Fibroblast of the conjunctiva (primary cell): ENCODE data around the gene FAM43A.

Experiments used
- DNase-seq: peaks from one replicate; pipeline ENCODE4 v3.0.0-alpha.2; 2010; ENCODE audit warnings: low read depth

FAM43A gene, protein sequence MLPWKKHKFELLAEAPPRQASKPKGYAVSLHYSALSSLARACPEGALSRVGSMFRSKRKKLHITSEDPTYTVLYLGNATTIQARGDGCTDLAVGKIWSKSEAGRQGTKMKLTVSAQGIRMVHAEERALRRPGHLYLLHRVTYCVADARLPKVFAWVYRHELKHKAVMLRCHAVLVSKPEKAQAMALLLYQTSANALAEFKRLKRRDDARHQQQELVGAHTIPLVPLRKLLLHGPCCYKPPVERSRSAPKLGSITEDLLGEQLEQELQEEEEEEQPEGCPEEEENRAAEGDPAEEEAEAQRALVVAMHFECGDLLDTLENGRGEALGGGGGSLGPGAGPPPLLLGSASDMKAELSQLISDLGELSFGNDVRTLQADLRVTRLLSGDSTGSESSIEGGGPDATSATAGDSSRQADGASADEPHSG

DNA sequence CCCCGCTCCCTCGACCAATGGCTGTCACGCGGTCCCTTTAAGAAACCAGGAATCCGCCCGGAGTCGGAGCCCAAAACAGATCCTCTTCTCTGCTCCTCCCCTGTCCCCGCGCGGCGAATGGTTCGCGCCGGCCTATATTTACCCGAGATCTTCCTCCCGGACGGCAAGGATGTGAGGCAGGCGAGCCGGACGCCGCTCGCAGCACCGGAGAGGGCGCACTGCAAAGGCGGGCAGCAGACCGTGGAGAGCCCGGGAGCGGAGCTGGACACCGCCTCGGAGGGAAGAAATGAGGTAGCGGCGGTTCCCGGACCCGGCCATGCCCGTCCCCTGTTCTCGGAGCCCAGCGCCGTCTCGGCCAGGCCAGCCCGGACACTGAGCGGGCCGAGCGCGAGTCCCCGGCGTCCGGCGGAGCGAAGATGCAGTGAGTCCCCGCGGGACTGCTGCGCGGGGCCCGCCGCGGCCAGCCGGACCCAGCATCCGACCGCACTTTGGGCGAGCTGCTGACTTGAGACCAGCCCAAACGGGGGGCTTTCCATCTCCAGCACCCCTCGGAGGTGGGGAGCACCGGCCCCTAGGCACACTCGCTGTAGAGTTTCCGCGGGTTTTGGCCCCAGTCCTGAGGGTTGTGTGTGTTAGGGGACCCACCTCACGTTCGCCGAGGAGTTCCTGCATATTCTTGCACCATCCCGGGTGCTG is at the start of gene FAM43A:
Gene FAM43A, plus strand, starts transcription at position 166 of the 696 bp plus-strand sequence. CDS start 944 bp downstream, outside the sequence.
- peak; percentile 90 for DNase-seq

DNA sequence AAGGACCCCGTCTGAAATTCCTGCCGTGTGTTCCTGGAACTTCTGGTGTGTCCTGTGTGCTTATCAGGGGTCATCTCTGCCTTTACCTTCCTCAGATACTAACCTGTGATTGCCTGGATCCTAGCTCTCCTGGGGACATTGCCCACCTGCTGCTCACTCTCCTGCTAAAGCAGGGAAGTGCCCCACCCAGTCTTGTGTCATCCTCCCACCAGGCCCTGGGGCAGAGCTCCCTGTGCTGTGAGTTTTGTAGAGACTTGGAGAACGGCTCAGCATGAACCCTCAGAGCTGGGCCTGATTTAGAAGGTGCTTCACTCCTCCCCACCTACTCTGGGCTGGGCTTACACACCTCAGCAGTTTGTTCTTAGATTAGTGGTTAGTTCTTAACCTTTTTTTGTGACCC is 48.6 kb upstream of the FAM43A start:
- no peak for DNase-seq

DNA sequence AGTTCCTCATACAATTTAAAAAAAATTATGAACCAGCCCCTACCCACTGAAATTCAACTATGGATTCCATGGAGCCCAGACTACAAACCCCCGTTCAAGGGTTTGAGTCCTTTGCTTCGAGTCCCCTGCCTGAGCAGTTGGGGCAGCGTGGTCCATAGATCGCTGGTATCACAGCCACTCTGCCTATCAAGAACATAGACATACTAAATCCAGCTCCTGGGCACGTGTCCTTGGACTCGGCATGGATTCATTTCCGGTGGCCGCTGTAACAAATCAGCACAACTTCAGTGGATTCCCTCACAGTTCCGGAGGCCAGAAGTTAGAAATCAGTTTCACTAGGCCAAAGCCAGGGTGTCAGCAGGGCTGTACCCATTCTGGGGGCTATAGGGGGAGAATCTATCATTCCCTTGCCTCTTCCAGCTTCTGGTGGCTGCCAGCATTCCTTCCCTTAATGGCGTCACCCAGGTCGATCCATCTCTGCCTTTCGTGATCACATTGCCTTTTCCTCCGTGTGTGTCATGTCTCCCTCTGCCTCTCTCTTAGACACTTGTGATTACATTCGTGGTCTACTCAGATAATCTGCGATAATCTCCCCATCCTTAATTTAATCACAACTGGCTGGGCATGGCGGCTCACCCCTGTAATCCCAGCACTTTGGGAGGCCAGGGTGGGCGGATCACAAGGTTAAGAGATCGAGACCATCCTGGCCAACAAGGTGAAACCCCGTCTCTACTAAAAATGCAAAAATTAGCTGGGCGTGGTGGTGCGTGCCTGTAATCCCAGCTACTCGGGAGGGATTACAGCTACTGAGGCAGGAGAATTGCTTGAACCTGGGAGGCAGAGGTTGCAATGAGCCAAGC is 47.9 kb upstream of the FAM43A start:
- DNase-seq: no peak

DNA sequence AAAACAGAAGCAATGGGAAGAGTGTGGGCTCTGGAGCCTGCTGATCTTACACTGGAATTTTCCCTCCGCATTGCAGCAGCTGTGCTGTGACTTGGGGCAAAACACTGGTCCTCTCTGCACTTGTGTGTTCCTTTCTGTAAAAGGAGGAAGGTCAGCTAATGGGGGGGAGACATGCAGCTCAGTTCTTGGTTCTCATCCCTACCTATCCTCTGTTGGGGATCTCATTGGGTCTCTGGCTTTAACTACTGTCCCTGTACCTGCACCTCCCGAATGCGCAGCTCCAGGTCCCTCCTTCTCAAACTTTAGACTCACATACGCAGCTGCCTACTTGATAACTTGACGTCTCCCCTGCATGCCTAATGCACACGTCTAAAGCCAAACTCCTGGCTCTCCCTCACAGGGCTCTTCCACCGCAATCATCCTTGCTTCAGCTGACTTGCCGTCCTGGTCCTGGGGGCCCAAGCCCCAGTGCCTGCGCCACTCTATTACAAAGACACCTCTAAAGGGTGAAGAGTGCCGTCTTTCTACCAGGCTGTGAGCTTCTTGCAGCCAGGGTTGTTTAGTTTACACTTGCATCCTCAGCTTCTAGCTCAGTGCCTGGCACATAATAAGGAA is 46.6 kb upstream of the FAM43A start:
- no peak for DNase-seq

DNA sequence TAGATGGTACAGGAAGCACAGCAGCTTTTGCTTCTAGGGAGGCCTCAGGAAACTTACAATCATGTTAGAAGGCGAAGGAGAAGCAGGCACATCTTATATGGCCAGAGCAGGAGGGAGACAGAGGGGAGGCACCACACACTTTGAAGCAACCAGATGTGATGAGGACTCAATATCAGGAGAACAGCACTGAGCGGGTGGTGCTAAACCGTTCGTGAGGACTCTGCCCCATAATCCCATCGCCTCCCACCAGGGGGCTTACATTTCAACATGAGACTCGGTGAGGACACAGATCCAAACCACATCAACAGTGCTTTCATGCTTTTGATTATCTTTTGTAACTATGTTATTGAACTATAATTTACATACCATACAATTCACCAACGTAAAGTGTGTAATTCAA is 44.9 kb upstream of the FAM43A start:
- no peak for DNase-seq

DNA sequence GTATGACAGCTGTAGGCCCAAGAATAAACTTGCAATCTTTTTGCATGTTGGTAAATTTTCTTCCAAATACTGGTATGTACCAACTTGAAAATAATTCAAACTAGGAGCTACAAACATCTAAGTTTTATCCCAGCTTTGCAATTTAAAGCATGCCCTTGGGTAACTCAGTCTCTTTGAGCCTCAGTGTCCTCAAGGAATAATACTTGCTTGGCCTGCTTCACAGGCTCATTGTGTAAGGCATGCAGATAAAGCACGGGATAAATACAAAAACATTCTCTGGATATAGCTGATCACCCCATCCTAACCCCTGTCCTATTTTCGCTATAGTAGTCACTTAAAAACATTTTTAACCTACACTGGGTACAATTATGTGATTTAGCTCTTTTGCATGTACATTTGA is 42.9 kb upstream of the FAM43A start:
- DNase-seq: no peak

DNA sequence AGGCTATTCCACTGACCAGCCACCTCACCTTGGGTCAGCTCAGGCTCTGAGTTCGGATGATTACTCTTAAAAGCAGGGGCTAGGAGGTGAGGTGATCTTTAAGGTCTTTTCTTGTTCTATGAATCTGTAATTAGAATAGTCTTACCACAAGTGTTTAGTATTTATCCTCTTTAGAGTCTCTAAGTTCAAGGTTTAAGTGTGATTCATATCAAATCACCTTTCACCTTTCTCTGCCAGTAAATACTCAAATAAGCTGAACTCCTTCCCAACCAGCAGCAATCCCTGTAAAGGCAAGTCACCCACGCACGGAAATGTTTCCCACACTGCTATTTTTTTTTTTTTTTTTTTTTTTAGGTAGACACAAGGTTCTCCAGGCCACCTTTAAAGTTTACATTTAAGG is 37.9 kb upstream of the FAM43A start:
- no peak for DNase-seq

DNA sequence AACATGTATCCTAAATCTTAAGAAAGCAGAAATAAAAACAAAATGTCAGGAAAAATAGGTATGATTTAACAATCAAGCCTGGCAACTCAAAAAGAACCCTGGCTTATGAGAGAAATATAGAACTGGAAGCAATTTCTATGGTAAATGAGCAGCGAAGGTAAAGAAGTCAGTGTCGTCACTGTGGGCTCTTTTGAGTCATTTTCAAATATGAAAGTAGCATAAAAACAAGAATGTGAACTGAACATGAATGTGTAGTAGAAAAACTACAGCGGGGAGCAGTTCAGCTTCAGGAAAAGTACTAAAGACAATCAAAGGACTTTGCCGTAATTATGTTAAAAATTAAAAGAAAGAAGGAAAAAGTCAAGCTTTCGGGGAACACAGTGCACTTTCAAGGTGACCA is 31.2 kb upstream of the FAM43A start:
- no peak for DNase-seq

DNA sequence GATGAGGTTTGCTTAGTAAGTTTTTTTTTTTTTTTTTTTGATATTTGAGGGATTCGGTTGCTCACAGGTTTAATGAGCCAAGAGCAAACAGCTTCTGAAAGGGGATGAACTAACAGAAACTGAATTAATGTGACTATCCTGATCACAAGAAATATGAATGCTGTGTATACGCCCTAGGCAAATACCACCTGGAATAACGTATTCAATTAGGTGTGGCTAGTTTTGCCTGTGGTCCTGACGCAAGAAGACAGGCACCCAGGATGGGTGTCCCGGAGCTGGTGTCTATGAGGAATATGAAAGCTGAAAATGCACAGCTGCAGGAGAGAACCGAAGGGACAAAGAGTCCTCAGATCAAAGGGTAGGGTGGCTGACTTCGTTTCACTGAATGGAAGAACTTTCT is 28.2 kb upstream of the FAM43A start:
- no peak for DNase-seq

DNA sequence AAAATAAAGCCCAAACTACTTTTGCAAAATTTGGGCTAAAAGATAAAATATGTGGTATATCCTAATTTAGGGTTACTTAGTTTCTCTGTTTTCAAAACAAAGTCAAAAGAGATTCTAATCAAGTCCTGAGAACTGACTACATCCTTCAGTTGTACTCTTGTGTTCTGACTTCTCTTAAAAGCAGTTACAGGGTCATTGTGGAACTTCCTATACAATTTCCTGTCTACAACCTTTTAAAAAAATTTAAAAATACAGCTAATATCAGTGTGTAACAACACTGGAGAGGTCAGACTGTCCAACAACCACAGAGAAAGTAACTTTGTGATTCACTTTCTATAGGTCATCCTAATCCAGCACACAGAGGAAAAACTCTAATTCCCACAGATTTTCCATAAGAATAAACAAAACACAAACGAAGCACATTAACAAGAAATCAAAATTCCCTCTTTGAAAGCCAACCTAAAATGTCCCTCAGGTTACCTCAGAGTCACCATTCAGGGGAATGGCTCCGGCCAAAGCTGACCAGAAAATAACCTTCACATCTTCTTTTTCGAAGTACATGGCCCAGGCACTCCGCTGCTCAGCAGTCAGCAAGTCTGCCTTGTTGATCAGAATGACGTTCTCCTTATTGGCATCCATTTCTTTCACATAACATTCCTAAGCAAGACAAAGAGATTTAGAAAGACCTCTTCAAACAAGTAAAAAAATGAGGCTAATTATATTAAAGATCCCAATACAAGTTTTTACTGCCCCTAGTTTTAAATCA is 27.0 kb upstream of the FAM43A start:
- DNase-seq: no peak

DNA sequence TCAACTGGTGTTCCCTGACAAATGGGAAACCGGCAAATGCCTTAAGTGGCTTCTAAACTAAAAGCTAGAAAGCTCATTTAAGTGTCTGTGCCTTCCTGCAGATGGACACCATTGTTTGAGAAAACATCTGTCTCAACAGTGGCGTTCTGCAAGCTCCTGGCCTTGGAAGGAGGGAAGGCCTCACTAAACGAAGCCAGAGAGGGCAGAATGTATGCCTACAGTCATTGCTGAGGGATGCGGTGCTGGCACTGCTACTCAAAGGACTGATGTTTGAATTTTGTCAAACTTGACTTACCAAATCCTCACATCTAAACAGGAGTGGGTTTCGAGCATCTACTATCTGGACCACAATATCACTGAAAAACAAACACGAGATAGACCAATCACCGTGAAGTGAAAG is 25.9 kb upstream of the FAM43A start:
- no peak for DNase-seq

DNA sequence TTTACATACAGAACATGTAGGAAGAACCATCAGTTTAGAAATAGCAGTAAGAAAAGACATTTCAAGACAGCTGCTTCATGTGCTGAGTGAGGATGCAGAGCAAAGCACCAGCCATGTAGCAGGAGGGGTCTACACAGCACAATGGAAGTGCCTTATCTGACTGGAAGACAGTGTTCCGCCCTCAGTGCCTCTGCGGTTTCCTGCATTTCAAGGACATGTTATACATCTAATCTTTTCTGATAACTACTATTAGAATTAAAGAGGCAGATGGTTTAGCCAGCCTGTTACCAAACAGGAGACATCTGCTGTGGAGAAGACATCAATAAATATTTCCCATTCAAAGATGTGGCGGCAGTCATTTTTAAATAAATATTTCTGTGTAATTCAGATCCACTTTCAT is 24.3 kb upstream of the FAM43A start:
- DNase-seq: no peak

DNA sequence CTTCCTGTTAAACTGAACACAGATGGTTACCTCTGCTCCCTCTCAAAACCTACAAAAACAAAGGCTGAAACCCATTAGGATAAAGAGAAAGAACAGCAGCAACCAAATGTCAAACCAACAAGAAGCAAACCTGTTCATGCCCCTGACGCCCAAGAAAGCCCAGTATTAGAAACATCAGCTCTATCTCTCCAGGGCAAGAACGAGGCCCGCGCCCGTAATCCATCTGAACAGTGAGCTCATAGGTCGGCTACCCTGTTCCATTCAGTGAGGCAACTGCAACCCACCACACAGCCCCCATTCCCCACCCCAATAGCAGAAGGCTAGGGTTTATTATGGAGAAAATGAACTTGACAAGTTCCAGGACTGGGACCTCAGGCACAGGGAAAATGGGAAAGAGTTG is 23.7 kb upstream of the FAM43A start:
- no peak for DNase-seq

DNA sequence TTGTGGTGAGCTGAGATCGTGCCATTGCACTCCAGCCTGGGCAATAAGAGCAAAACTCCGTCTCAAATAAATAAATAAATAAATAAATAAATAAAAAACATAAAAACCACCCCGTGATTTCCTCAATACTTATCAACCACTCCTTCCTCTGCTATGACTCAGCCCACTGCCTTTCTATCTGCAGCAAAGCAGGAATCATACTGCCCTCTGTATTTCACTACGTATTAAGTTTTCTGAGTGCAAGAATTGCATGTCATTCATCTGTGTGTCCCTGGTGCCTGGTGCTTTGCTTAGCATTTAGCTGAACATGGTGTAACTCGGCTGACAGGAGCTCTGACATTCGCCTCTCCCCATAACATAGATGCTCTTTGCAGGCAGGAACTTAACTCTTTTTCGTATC is 20.8 kb upstream of the FAM43A start:
- no peak for DNase-seq

DNA sequence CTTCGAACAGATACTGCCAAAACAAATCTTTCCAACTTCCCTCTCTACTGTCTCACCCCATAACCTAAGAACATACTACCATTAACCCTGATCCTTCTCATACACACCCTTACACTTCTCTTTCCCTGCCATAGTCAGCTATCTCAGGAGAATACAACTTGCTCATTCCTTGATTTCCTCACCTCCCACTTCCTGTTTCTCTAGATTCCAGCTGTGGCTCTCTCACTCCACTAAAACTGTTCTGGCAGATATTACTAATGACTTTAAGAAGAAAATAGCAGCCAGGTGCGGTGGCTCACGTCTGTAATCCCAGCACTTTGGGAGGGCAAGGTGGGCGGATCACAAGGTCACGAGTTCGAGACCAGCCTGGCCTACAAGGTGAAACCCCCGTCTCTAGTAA is 18.3 kb upstream of the FAM43A start:
- DNase-seq: no peak

DNA sequence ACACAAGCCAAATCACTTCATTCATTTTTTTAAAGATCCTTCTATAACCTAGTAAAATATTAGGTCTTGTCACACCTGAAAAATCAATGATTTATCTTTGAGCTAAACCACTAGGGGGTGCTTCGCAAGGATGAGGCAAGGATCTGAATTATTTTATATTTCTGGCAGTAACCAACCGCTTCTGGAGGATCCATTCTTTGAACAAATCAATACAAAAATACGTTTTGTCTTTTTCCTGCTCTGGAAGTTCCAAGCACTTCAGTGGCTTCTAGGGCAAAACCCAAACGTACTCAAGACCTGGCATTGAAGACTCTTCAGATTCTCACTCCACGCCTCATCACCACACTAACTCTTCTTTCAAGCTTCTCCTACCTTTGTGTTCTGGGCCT is 14.2 kb upstream of the FAM43A start:
- DNase-seq: no peak

DNA sequence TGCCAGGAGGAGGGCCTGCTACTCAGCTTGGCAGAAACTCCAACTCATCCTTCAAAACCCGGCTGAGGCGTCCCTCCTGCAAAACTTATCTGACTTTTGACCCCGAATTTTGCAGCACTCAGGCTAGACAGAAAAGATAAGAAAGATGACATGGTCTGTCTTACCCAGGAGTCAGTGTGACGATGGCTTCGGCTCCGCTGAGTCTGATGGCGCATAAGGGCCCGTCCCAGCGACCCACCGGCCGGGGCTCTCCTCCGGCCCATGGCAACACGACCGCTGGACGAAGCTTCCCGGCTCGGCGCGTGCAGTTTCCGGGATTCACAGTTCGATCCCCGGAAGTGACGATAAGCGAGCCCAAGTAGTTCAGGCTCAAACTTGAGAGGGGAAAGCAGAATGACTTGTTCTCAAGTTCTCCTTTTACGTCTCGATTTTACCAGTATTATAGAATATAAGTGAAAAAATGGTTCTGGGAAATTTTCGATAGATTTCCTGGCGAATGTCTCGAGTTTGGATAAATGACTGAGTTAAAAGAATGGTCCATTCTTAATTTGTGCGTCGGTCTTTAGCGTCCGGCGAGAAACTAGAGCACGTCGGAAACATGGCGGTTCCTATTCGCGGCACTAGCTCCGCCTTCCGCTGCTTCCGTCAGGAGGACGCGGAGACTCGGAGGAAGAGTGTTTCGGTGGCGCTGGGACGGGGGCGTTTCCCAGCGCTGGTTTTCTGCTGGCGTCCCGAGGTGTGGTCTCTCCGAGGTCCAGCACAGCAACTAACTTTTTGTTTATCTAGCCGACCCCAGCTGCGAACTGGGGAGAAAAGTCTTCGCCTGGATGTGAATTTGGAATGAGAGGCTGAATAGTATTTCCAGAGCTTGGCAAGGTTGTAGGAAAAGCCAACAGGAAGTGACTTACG is 13.5 kb upstream of the FAM43A start, which contains the start of gene LSG1:
Gene LSG1, minus strand, starts transcription at position 292 of the 909 bp plus-strand sequence. Its CDS starts 29 bp downstream, at position 263.
- DNase-seq: peak; percentile 84

DNA sequence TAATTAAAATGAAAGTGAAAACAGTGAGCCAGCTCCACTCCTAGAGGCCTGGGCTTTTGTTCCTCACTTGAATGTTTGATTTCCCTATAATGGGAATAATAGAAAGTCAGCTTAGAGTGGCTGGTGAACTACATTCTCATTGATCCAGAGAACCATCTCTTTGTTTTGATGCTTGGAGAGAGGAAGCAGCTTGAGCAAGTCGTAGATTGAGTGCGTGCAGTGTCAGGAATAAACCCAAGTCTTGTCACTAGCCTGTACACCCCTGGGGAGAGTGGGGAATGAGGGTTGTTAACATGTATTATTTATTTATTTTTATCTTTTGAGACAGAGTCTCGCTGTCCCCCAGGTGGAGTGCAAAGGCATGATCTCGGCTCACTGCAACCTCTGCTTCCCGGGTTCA is 12.8 kb upstream of the FAM43A start:
- no peak for DNase-seq

DNA sequence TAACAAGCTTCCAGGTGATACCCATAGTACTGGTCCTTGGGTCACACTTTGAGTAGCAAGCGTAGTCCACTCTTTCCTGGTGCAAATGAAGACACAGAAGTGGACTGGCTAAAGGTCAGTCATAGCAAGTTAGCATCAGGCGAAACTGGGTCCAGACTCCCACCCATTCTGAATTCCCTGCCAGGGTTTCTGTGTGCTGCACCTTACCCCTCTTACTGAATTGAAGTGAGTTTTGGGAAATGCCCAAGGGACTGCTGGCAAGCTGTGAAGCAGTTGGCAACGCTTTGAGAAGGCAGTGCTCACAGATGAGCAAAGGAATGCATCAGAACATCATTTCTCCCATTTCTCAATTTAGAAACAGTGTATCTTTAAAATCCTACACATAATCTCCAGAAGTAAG is 11.9 kb upstream of the FAM43A start:
- DNase-seq: no peak

DNA sequence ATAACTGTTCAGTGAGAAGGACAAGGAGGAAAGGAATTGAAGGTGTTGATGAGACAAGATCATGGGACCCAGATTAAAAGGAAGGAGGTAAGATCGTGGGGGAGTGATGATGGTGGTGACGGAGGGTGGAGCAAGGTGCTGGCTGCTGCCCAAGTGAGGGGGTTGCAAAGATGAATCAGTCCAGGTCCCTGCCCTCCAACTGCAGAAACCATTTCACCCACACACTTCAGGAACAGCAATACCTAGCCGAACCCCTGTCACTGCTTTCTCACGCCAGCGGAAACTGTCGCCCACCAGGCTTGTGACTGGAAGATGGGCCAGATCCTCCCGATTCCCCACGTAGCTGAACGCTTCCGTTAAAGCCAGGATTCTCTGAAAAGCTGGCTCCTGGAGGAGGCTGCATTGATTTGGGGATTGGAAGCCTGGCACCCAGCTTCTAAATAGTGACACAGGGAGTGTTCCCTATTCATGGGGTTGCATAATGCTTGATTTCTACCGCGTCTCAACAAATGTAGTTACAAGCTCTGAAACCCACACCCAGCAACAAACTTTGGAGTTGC is 10.5 kb upstream of the FAM43A start:
- no peak for DNase-seq
